Gastrocnemius medialis (tissue), 4 donors: ENCODE data around the gene ANTXR1. TPM values are rescaled to one million over a fixed set of nuclear protein-coding genes. Genes with fewer than 3 reads are reported as not detected.

ENCODE experiments used
- ATAC-seq, 2 donors: fragments of 150-250 bp; one replicate each; pipeline ENCODE4 v1.9.1; 2016
- DNase-seq, 2 donors: peaks; one replicate each; pipeline ENCODE4 v3.0.0-alpha.2; 2019
- H3K27ac ChIP-seq, 4 donors: fragments of 200-600 bp; sonication (generic); 1 replicate in 1 of 4; 2 replicates in 3 of 4; pipeline ENCODE4 v1.5.1; 2016 to 2018; ENCODE audit warnings: mild to moderate bottlenecking in 2 of 4, moderate library complexity in 1 of 4
- H3K27me3 ChIP-seq, 3 donors: fragments of 200-600 bp; sonication (generic) in 2 of 3; 1 replicate in 1 of 3; 2 replicates in 2 of 3; pipeline versions ENCODE4 v1.5.1 to v1.6.0; 2016 to 2019; ENCODE audit warnings: mild to moderate bottlenecking in 1 of 3, moderate library complexity in 1 of 3
- H3K36me3 ChIP-seq, 2 donors: fragments of 200-600 bp; sonication (generic) in 1 of 2; one replicate each; pipeline ENCODE4 v1.5.1; 2017 to 2018
- H3K4me1 ChIP-seq, 2 donors: fragments of 200-600 bp; sonication (generic) in 1 of 2; one replicate each; pipeline ENCODE4 v1.5.1; 2016 to 2017; ENCODE audit warnings: mild to moderate bottlenecking in 2 of 2
- H3K4me3 ChIP-seq, 4 donors: fragments of 200-600 bp; sonication (generic) in 3 of 4; 1 replicate in 1 of 4; 2 replicates in 3 of 4; pipeline ENCODE4 v1.5.1; 2016 to 2019; ENCODE audit warnings: mild to moderate bottlenecking in 2 of 4
- H3K9me3 ChIP-seq, 3 donors: fragments of 200-600 bp; sonication (generic) in 2 of 3; 1 replicate in 1 of 3; 2 replicates in 2 of 3; pipeline ENCODE4 v1.5.1; 2016 to 2019
- POLR2A ChIP-seq, 2 donors: fragments of 450-650 bp; IDR thresholded peaks; one replicate each; pipeline ENCODE4 v1.6.1; 2017; ENCODE audit warnings: antibody characterized with exemption in 2 of 2, mild to moderate bottlenecking in 2 of 2, moderate library complexity in 2 of 2
- in situ Hi-C, 4 donors: fragments of 200-750 bp; cut with MboI; loops; one replicate each; pipeline versions ENCODE4 v1.15.0 to v1.8.0; 2017; ENCODE audit warnings: low sequenced_read_pairs in 4 of 4
- intact Hi-C: fragments of 100-400 bp; cut with DNase I; formaldehyde crosslinking; loops from one replicate; pipeline ENCODE4 v1.15.1; 2023; ENCODE audit warnings: low total_unique reads
- total RNA-seq, 4 donors: library from RNA; depleted of rRNA; stranded (reverse); fragments of >200 nt; gene quantifications; one replicate each; pipeline versions ENCODE4 v1.1.0 to v1.2.3, GENCODE V29; 2016
- TF ChIP-seq, protein P1 (sequence below), 5 experiments: fragments of 450-650 bp in 3 of 5; fragments of 200-600 bp in 2 of 5; sonication (generic) in 2 of 5; IDR thresholded peaks in 4 of 5; conservative IDR thresholded peaks in 1 of 5; 1 replicate in 4 of 5; 2 replicates in 1 of 5; pipeline ENCODE4 v1.5.1; 2016 to 2019; ENCODE audit warnings: antibody characterized with exemption in 5 of 5, mild to moderate bottlenecking in 3 of 5, moderate library complexity in 3 of 5

ANTXR1 gene
- total RNA-seq, 4 donors from 2014 or later = 8.0 to 13.6 (median 9.7) TPM

DNA sequence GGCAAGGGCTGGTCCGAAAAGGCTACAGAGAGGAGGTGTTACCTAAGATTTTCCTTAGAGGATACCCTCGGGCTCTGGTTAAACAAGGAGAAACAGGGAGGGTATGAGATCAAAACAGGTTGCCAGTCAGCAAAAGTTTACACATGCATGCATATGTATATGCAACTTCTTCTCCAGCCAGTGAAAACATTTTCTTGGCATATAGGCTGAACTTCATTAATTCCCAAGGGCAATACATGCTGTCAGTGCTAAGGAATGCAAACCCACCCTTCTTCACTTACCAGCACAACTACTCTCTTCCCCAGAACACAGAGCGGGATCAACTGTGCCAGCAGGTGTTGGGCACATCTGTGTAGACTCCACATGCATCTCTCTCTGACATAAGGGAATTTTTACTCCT is 198.1 kb downstream of the ANTXR1 start:
- H3K27ac ChIP-seq = no peak overlapping the region
- in situ Hi-C loops (no loop called here), intact Hi-C loops (no loop called here)
- no peaks in the 10 kb centered on the region for H3K27me3 ChIP-seq
- no peak overlapping the region for H3K4me3 ChIP-seq
- ATAC-seq = no peak
- no peaks in the 10 kb centered on the region for H3K9me3 ChIP-seq
- no peaks in the 10 kb centered on the region for H3K4me1 ChIP-seq
- no peak for DNase-seq
- TF ChIP-seq, protein P1, sequence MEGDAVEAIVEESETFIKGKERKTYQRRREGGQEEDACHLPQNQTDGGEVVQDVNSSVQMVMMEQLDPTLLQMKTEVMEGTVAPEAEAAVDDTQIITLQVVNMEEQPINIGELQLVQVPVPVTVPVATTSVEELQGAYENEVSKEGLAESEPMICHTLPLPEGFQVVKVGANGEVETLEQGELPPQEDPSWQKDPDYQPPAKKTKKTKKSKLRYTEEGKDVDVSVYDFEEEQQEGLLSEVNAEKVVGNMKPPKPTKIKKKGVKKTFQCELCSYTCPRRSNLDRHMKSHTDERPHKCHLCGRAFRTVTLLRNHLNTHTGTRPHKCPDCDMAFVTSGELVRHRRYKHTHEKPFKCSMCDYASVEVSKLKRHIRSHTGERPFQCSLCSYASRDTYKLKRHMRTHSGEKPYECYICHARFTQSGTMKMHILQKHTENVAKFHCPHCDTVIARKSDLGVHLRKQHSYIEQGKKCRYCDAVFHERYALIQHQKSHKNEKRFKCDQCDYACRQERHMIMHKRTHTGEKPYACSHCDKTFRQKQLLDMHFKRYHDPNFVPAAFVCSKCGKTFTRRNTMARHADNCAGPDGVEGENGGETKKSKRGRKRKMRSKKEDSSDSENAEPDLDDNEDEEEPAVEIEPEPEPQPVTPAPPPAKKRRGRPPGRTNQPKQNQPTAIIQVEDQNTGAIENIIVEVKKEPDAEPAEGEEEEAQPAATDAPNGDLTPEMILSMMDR (IDR thresholded peaks at IDR 0.05 in 4 of 5, conservative IDR thresholded peaks at IDR 0.05 in 1 of 5) = no peak
- TF ChIP-seq POLR2A (IDR thresholded peaks at IDR 0.05) = no peak
- H3K36me3 ChIP-seq = no peaks in the 10 kb centered on the region

DNA sequence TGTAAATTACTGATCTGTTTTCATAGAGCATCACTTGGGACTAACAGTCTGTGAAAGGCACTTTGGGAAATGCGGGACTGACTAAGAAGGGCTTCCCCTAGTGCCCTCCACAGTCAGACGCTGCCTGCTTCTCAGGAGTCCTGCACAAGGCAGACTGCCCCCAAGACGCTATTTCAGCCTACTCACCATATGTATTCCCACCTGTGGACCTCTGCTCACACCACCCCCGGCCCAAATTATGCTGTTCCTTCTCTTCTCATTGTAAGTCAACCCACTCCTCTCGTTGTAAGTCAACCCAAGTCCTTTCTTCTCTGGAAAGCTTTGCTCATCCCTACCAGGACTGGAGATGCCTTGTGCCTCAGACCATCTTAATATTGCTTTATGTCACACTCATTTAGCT is 198.7 kb downstream of the ANTXR1 start:
- Histone ChIP-seq H3K27me3 (no peaks in the 10 kb centered on the region), H3K27ac (no peak overlapping the region), H3K9me3 (no peaks in the 10 kb centered on the region), H3K4me3 (no peak overlapping the region), H3K4me1 (no peaks in the 10 kb centered on the region), H3K36me3 (no peaks in the 10 kb centered on the region)
- in situ Hi-C loops (no loop called here), intact Hi-C loops (no loop called here)
- ATAC-seq = no peak
- TF ChIP-seq, protein P1 (IDR thresholded peaks at IDR 0.05 in 4 of 5, conservative IDR thresholded peaks at IDR 0.05 in 1 of 5) = no peak
- no peak for TF ChIP-seq POLR2A (IDR thresholded peaks at IDR 0.05)
- DNase-seq = no peak

DNA sequence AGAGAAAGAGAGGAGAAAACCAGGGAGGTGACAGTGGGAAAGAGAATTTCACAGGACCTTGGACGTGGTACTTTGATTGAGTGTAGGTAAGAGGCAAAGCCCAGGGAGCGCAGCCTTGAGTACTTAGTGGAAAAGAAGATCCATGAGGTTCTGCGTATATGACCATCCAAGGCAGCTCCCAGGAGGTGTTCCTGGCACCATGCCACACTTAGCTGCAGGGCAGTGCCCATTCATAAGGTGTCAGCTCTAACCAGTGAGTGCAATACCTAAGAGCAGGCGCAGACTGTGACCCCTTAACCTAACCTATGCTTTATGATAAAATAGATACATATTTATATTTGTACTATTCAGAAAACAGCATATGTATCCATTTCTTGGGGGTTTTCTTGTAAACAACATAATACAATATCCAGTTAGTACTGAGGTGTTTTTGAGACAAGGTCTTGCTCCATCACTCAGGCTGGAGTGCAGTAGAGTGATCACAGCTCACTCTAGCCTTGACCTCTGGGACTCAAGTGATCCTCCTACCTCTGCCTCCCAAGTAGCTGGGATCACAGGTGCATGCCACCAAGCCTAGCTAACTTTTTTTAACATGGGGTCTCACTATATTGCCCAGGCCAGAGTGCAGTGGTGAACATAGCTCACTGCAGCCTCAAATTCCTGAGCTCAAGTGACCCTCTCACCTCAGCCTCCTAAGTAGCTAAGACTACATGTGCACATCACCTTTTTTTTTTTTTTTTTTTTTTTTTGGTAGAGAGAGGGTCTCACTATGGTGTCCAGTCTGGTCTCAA is 199.5 kb downstream of the ANTXR1 start:
- no peaks in the 10 kb centered on the region for H3K36me3 ChIP-seq
- H3K9me3 ChIP-seq = no peaks in the 10 kb centered on the region
- H3K27ac ChIP-seq = no peak overlapping the region
- in situ Hi-C loops (no loop called here), intact Hi-C loops (no loop called here)
- H3K27me3 ChIP-seq = no peaks in the 10 kb centered on the region
- no peak for ATAC-seq
- H3K4me3 ChIP-seq = no peak overlapping the region
- TF ChIP-seq, protein P1 (IDR thresholded peaks at IDR 0.05 in 4 of 5, conservative IDR thresholded peaks at IDR 0.05 in 1 of 5) = no peak
- TF ChIP-seq POLR2A (IDR thresholded peaks at IDR 0.05) = no peak
- DNase-seq = no peak
- H3K4me1 ChIP-seq = no peaks in the 10 kb centered on the region

DNA sequence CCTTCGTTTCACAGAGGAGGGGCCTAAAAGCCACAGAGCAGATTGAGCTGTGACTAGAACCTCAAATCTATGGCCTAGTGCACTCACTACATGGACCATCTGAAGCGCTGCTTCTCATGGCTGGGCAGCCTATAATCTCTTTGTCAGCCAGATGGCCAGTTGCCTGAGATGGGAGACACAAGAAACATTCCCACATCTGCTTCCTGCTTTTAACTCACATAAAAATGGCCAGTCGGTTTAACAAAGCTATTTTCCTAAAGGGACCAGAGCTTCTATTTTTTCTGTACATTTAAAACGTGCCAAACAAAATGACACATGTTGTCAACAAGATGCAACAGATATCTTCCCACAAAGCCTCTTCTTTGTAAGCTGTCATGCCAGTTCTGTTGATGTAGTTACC is 200.2 kb downstream of the ANTXR1 start:
- ATAC-seq (no peak), DNase-seq (no peak)
- H3K4me1 ChIP-seq = no peaks in the 10 kb centered on the region
- H3K9me3 ChIP-seq = no peaks in the 10 kb centered on the region
- H3K27ac ChIP-seq = no peak overlapping the region
- in situ Hi-C loops (no loop called here), intact Hi-C loops (no loop called here)
- no peaks in the 10 kb centered on the region for H3K27me3 ChIP-seq
- H3K36me3 ChIP-seq = no peaks in the 10 kb centered on the region
- TF ChIP-seq, protein P1 (IDR thresholded peaks at IDR 0.05 in 4 of 5, conservative IDR thresholded peaks at IDR 0.05 in 1 of 5) = no peak
- TF ChIP-seq POLR2A (IDR thresholded peaks at IDR 0.05) = no peak
- H3K4me3 ChIP-seq = no peak overlapping the region
